Measurements from ENCODE around the gene SEPSECS.
"Not testable (repeated sequence)": the region's sequence is repeated elsewhere in the genome, so short reads cannot be mapped to it uniquely, and the experiment has no call there.

Gene SEPSECS

GRCh38 chr4:25109511-25109910 lies 50.7 kb downstream of the SEPSECS start:
- DNase-seq: no peak

GRCh38 chr4:25108556-25108955 lies 51.7 kb downstream of the SEPSECS start:
- no peak for DNase-seq

GRCh38 chr4:25107827-25108516 lies 52.3 kb downstream of the SEPSECS start:
- no peak for DNase-seq

- DNase-seq: no peak
Measured at GRCh38 chr4:25106363-25107151, 53.7 kb downstream of the SEPSECS start.

GRCh38 chr4:25104591-25104990 lies 55.7 kb downstream of the SEPSECS start:
- DNase-seq: no peak

- DNase-seq: no peak
Measured at GRCh38 chr4:25103418-25103817, 56.8 kb downstream of the SEPSECS start.

- no peak for DNase-seq
Measured at GRCh38 chr4:25101836-25102235, 58.4 kb downstream of the SEPSECS start.

GRCh38 chr4:25100710-25101109 lies 59.5 kb downstream of the SEPSECS start:
- no peak for DNase-seq

GRCh38 chr4:25100021-25100555 lies 60.2 kb downstream of the SEPSECS start:
- no peak for DNase-seq

GRCh38 chr4:25098964-25099891 lies 61.0 kb downstream of the SEPSECS start:
- DNase-seq: peak; percentile 55

- DNase-seq: no peak
Measured at GRCh38 chr4:25096981-25097443, 63.2 kb downstream of the SEPSECS start.

- DNase-seq: no peak
Measured at GRCh38 chr4:25096251-25096980, 63.8 kb downstream of the SEPSECS start.

- DNase-seq: peak; percentile 9
Measured at GRCh38 chr4:25095837-25096236, 64.4 kb downstream of the SEPSECS start.

GRCh38 chr4:25092139-25092538 lies 68.1 kb downstream of the SEPSECS start:
- DNase-seq: peak; percentile 9

- DNase-seq: peak; percentile 56
Measured at GRCh38 chr4:25090516-25090915, 69.7 kb downstream of the SEPSECS start.

- no peak for DNase-seq
Measured at GRCh38 chr4:25089051-25089763, 71.0 kb downstream of the SEPSECS start.

- DNase-seq: peak; percentile 39
Measured at GRCh38 chr4:25088093-25088952, 71.9 kb downstream of the SEPSECS start.

- DNase-seq: no peak
Measured at GRCh38 chr4:25085671-25086070, 74.6 kb downstream of the SEPSECS start.

- DNase-seq: not testable (repeated sequence)
Measured at GRCh38 chr4:25083441-25083840, 76.8 kb downstream of the SEPSECS start.

- no peak for DNase-seq
Measured at GRCh38 chr4:25081866-25082471, 78.3 kb downstream of the SEPSECS start.

Measured in fibroblast of skin of abdomen (primary cell).